ENCODE measurements around the gene PLEKHA7.

GRCh38 chr11:16960250-16960649 lies 54.0 kb downstream of the PLEKHA7 start:
- TF ChIP-seq POLR2A (IDR thresholded peaks at IDR 0.05; ENCODE audit: low read length) (no peak), GATA1 (IDR thresholded peaks at IDR 0.05; ENCODE audit: low read depth, low read length) (no peak)
